ENCODE results near the gene DPP7. TPM values are rescaled to one million over a fixed set of nuclear protein-coding genes. Genes with fewer than 3 reads are reported as not detected.

The DPP7 gene
- total and polyA plus RNA-seq, 2 donors (not counting 1 experiment from before 2014, with no cell fraction given), result 324 to 506 TPM

DNA sequence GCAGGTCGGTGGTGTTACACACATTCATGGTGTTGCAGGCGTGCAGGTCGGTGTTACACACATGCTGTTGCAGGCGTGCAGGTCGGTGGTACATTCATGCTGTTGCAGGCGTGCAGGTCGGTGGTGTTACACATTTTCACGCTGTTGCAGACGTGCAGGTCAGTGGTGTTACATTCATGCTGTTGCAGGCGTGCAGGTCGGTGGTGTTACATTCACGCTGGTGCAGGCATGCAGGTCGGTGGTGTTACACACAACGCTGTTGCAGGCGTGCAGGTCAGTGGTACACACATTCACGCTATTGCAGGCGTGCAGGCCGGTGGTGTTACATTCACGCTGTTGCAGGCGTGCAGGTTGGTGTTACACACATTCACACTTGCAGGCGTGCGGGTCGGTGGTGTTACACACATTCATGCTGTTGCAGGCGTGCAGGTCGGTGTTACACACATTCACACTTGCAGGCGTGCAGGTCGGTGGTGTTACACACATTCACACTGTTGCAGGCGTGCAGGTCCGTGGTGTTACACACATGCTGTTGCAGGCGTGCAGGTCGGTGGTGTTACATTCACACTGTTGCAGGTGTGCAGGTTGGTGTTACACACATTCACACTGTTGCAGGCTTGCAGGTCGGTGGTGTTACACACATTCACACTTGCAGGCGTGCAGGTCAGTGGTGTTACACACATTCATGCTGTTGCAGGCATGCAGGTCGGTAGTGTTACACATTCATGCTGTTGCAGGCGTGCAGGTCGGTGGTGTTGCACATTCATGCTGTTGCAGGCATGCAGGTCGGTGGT, 11.1 kb downstream of the DPP7 start:
- CTCF ChIA-PET, result no interaction called here
- Histone ChIP-seq H3K4me2 (replicated peaks; ENCODE audit: low read depth, low read length, poor library complexity, severe bottlenecking) (no peak overlapping the region), H3K27me3 (replicated peaks in 1 of 4; ENCODE audit: control extremely low read depth in 1 of 4, control insufficient read depth in 3 of 4, insufficient read depth in 4 of 4, low read length in 3 of 4) (no peaks in the 10 kb centered on the region), H4K20me1 (ENCODE audit: control insufficient read depth, insufficient read depth, low read length, poor library complexity, severe bottlenecking) (peaks cover 7% of the 10 kb centered on the region), H2AFZ (ENCODE audit: insufficient read depth, low read depth, low read length, poor library complexity, severe bottlenecking) (no peak overlapping the region), H3K4me1 (ENCODE audit: control insufficient read depth in 2 of 2, insufficient read depth in 2 of 2, low read length in 2 of 2) (no peaks in the 10 kb centered on the region), H3K4me3 (ENCODE audit: control extremely low read depth in 1 of 5, extremely low read depth in 1 of 5, insufficient read depth in 1 of 5, low read depth in 2 of 5, low read length in 4 of 5) (no peak overlapping the region), H3K36me3 (replicated peaks in 1 of 2; ENCODE audit: control extremely low read depth in 1 of 2, control insufficient read depth in 1 of 2, extremely low read depth in 1 of 2, insufficient read depth in 2 of 2, low read length in 1 of 2) (peaks cover 0 to 78% of the 10 kb centered on the region in 2 experiments), H3K79me2 (ENCODE audit: control insufficient read depth, insufficient read depth, low read length) (peaks cover 11% of the 10 kb centered on the region), H3K27ac (ENCODE audit: low read length in 2 of 2) (no peak overlapping the region), H3K9ac (ENCODE audit: low read length) (no peak overlapping the region), H3K9me3 (ENCODE audit: control extremely low read depth in 1 of 3, control insufficient read depth in 2 of 3, insufficient read depth in 1 of 3, low read length in 2 of 3) (no peaks in the 10 kb centered on the region)
- H3K4me1 Mint-ChIP-seq, result no peaks in the 10 kb centered on the region
- intact Hi-C loops (cut with micrococcal nuclease), result no loop called here
- no peaks in the 10 kb centered on the region for H3K9me3 Mint-ChIP-seq (ENCODE audit: insufficient read depth)
- WGBS (ENCODE audit: insufficient coverage), result 94% methylated on average over 37 of the region's 37 CpGs
- no peak overlapping the region for H3K4me3 Mint-ChIP-seq
- DNase-seq (no peak), ATAC-seq (ENCODE audit: low read depth) (no peak)
- TF ChIP-seq CTCF (IDR thresholded peaks at IDR 0.05) (no peak), EZH2 (IDR thresholded peaks at IDR 0.05; ENCODE audit: borderline replicate concordance, insufficient read depth, low read depth, low read length, poor library complexity, severe bottlenecking) (no peak)
- H3K27ac Mint-ChIP-seq, result no peak overlapping the region
- H3K27me3 Mint-ChIP-seq, result no peaks in the 10 kb centered on the region
- POLR2A ChIA-PET, result no interaction called here

GRCh38 chr9:137099231-137099630, 15.3 kb downstream of the DPP7 start:
- H3K79me2 ChIP-seq (ENCODE audit: control insufficient read depth, insufficient read depth, low read length), result no peaks in the 10 kb centered on the region
- 95% methylated on average over 14 of the region's 14 CpGs for WGBS (ENCODE audit: insufficient coverage)
- POLR2A ChIA-PET, result no interaction called here
- no peaks in the 10 kb centered on the region for H3K27me3 ChIP-seq (replicated peaks in 1 of 4; ENCODE audit: control extremely low read depth in 1 of 4, control insufficient read depth in 3 of 4, insufficient read depth in 4 of 4, low read length in 3 of 4)
- H3K4me1 ChIP-seq (ENCODE audit: control insufficient read depth in 2 of 2, insufficient read depth in 2 of 2, low read length in 2 of 2), result peaks cover 0 to 12% of the 10 kb centered on the region in 2 donors
- H3K4me3 ChIP-seq (ENCODE audit: control extremely low read depth in 1 of 5, extremely low read depth in 1 of 5, insufficient read depth in 1 of 5, low read depth in 2 of 5, low read length in 4 of 5), result no peak overlapping the region
- CTCF ChIA-PET, result no interaction called here
- Mint-ChIP-seq H3K27me3 (no peaks in the 10 kb centered on the region), H3K4me3 (no peak overlapping the region), H3K9me3 (ENCODE audit: insufficient read depth) (no peaks in the 10 kb centered on the region), H3K27ac (no peak overlapping the region), H3K4me1 (peaks cover 6% of the 10 kb centered on the region)
- H3K36me3 ChIP-seq (replicated peaks in 1 of 2; ENCODE audit: control extremely low read depth in 1 of 2, control insufficient read depth in 1 of 2, extremely low read depth in 1 of 2, insufficient read depth in 2 of 2, low read length in 1 of 2), result peaks cover 0 to 68% of the 10 kb centered on the region in 2 experiments
- no peak overlapping the region for H3K27ac ChIP-seq (ENCODE audit: low read length in 2 of 2)
- no peak overlapping the region for H3K9ac ChIP-seq (ENCODE audit: low read length)
- intact Hi-C loops (cut with micrococcal nuclease), result no loop called here
- DNase-seq (no peak), ATAC-seq (ENCODE audit: low read depth) (no peak)
- H2AFZ ChIP-seq (ENCODE audit: insufficient read depth, low read depth, low read length, poor library complexity, severe bottlenecking), result no peak overlapping the region
- H3K9me3 ChIP-seq (ENCODE audit: control extremely low read depth in 1 of 3, control insufficient read depth in 2 of 3, insufficient read depth in 1 of 3, low read length in 2 of 3), result no peaks in the 10 kb centered on the region
- TF ChIP-seq CTCF (IDR thresholded peaks at IDR 0.05), result no peak
- no peak for TF ChIP-seq EZH2 (IDR thresholded peaks at IDR 0.05; ENCODE audit: borderline replicate concordance, insufficient read depth, low read depth, low read length, poor library complexity, severe bottlenecking)
- no peak overlapping the region for H3K4me2 ChIP-seq (replicated peaks; ENCODE audit: low read depth, low read length, poor library complexity, severe bottlenecking)
- H4K20me1 ChIP-seq (ENCODE audit: control insufficient read depth, insufficient read depth, low read length, poor library complexity, severe bottlenecking), result peaks cover 5% of the 10 kb centered on the region
